IPS-18a (cell line): ENCODE results near the gene DOCK4.

Experiments used
- H3K27ac ChIP-seq: one replicate; pipeline ENCODE4 v1.5.1; 2013; ENCODE audit warnings: low read length
- H3K27me3 ChIP-seq: one replicate; pipeline ENCODE4 v1.6.1; 2013; ENCODE audit warnings: mild to moderate bottlenecking, low read length; ENCODE audit not compliant: control insufficient read depth, insufficient read depth
- H3K36me3 ChIP-seq: one replicate; pipeline ENCODE4 v1.6.1; 2013; ENCODE audit warnings: low read depth, low read length; ENCODE audit not compliant: control insufficient read depth
- H3K4me1 ChIP-seq: one replicate; pipeline ENCODE4 v1.6.1; 2013; ENCODE audit warnings: low read depth, low read length; ENCODE audit not compliant: control insufficient read depth
- H3K4me3 ChIP-seq: one replicate; pipeline ENCODE4 v1.5.1; 2013; ENCODE audit warnings: low read length
- H3K9ac ChIP-seq: one replicate; pipeline ENCODE4 v1.6.1; 2013; ENCODE audit warnings: mild to moderate bottlenecking, low read length, moderate library complexity
- H3K9me3 ChIP-seq: one replicate; pipeline ENCODE4 v1.6.1; 2013; ENCODE audit warnings: low read depth, low read length; ENCODE audit not compliant: control insufficient read depth

Gene DOCK4

DNA sequence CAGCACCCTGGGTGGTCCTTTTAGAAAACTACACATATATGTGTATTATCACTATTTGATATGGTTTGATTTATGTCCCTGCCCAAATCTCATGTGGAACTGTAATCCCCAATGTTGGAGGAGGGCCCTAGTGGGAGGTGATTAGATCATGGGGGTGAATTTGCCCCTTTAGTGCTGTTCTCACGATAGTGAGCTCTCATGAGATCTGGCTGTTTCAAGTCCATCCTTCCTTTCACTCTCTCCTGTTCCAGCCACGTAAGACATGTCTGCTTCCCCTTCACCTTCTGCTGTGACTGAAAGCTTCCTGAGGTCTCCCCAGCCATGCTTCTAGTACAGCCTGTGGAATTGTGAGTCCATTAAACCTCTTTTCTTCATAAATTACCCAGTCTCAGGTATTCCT lies 37.3 kb downstream of the DOCK4 start:
- Histone ChIP-seq H3K4me3 (no peak overlapping the region), H3K4me1 (peaks cover 7% of the 10 kb centered on the region), H3K9ac (no peak overlapping the region), H3K27me3 (no peaks in the 10 kb centered on the region), H3K9me3 (no peaks in the 10 kb centered on the region), H3K36me3 (no peaks in the 10 kb centered on the region), H3K27ac (no peak overlapping the region)

- Histone ChIP-seq H3K36me3 (no peaks in the 10 kb centered on the region), H3K9me3 (no peaks in the 10 kb centered on the region), H3K27ac (no peak overlapping the region), H3K4me1 (peaks cover 15% of the 10 kb centered on the region), H3K4me3 (no peak overlapping the region), H3K27me3 (no peaks in the 10 kb centered on the region), H3K9ac (no peak overlapping the region)
Measured at GRCh38 chr7:112167147-112167546, 39.1 kb downstream of the DOCK4 start.

GRCh38 chr7:112162784-112163506 lies 43.3 kb downstream of the DOCK4 start:
- H3K4me3 ChIP-seq: no peak overlapping the region
- H3K27me3 ChIP-seq: no peaks in the 10 kb centered on the region
- H3K9me3 ChIP-seq: no peaks in the 10 kb centered on the region
- H3K9ac ChIP-seq: no peak overlapping the region
- H3K4me1 ChIP-seq: peaks cover 38% of the 10 kb centered on the region
- H3K27ac ChIP-seq: peak overlapping the region; percentile 8
- no peaks in the 10 kb centered on the region for H3K36me3 ChIP-seq

DNA sequence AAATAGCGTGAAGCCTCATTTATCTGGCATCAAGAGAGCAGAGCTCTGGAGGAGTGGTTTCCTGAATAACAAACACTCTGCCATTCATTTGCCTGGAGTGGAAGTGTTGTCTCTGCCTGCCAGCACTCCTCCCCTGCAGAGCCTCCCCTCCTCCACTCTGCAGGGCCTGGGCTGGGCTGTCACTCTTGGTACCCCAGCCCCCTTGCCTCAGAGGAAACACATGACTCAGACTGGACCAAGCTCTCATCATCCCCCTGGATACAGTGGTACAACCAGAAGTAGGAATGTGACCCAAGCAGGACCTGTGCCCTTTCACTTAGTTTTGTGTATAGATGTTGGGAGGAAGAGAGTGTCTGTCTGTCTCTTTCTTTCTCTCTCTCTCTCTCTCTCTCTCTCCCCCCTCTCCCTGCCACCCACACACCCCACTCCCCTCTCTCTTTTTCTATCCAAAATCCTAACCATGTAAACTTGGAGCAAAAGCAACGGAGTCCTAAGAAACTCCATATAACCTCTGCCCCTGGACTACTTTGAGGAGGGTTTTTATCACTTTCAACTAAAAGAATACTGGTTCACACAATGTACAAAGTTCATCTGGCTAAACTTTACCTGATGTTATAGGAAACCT lies 43.9 kb downstream of the DOCK4 start:
- Histone ChIP-seq H3K4me3 (peak overlapping the region; percentile 36), H3K9me3 (no peaks in the 10 kb centered on the region), H3K4me1 (peaks cover 38% of the 10 kb centered on the region), H3K9ac (no peak overlapping the region), H3K36me3 (no peaks in the 10 kb centered on the region), H3K27me3 (no peaks in the 10 kb centered on the region), H3K27ac (peak overlapping the region; percentile 8)

GRCh38 chr7:112161253-112162141 lies 44.7 kb downstream of the DOCK4 start:
- Histone ChIP-seq H3K4me1 (peaks cover 38% of the 10 kb centered on the region), H3K36me3 (no peaks in the 10 kb centered on the region), H3K9ac (no peak overlapping the region), H3K27me3 (no peaks in the 10 kb centered on the region), H3K9me3 (no peaks in the 10 kb centered on the region), H3K27ac (no peak overlapping the region), H3K4me3 (peak overlapping the region; percentile 36)

- no peak overlapping the region for H3K9ac ChIP-seq
- H3K27me3 ChIP-seq: no peaks in the 10 kb centered on the region
- H3K36me3 ChIP-seq: no peaks in the 10 kb centered on the region
- no peaks in the 10 kb centered on the region for H3K9me3 ChIP-seq
- no peak overlapping the region for H3K4me3 ChIP-seq
- H3K27ac ChIP-seq: peak overlapping the region; percentile 30
- peaks cover 38% of the 10 kb centered on the region for H3K4me1 ChIP-seq
Measured at GRCh38 chr7:112160771-112161150, 45.4 kb downstream of the DOCK4 start.

DNA sequence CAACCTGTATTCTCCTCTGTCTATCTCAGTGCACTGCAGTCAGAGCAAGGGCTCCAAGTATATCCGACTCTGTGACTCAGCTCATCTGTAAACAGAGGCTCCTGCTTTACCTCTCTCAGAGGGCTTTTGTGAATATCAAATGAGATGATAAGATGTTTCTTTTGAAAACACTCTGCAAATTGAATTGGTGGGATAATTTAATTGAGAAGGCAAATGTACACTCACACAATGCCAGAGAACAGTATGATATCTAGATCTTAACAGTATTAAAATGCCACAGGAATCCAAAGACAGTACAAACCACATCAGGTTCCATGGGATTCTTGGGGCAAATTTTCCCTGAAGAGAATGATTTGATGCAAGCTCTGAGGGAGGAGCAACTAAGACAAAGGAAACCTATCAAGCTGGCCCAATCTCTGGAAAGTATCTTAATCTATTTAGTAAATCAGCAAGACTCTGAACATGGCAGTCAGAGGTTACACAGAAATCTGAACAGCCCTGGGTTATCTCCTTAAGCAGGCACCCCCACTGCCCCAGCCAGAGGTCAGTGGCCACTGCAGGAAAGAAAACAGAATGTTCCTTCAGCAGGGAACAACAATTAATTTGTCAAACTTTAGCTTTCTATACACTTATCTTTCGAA lies 45.9 kb downstream of the DOCK4 start:
- Histone ChIP-seq H3K27me3 (no peaks in the 10 kb centered on the region), H3K4me1 (peaks cover 38% of the 10 kb centered on the region), H3K9ac (no peak overlapping the region), H3K4me3 (no peak overlapping the region), H3K9me3 (no peaks in the 10 kb centered on the region), H3K36me3 (no peaks in the 10 kb centered on the region), H3K27ac (peak overlapping the region; percentile 30)

GRCh38 chr7:112159351-112159750 lies 46.8 kb downstream of the DOCK4 start:
- H3K4me3 ChIP-seq: no peak overlapping the region
- no peak overlapping the region for H3K27ac ChIP-seq
- H3K9me3 ChIP-seq: no peaks in the 10 kb centered on the region
- no peaks in the 10 kb centered on the region for H3K36me3 ChIP-seq
- H3K9ac ChIP-seq: no peak overlapping the region
- peaks cover 38% of the 10 kb centered on the region for H3K4me1 ChIP-seq
- no peaks in the 10 kb centered on the region for H3K27me3 ChIP-seq

DNA sequence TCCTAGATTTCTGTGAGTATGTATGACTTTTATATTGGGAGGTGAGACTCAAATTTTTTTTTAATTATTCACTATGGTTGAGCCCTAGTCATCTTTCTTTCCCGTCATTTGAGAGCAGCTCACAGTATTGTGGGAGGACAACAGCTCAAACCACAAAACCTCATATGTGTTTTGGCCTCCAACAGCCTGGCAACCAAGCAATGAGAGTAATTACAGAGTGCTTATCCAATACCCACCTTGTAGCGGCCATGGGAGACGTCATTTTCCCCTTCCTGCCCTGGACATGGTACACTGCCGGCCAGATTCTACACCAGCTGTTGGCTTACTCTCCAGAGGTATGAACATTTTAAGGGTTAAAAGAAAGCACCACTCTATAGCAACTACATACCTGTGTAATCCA lies 49.1 kb downstream of the DOCK4 start:
- Histone ChIP-seq H3K9ac (no peak overlapping the region), H3K27ac (no peak overlapping the region), H3K9me3 (no peaks in the 10 kb centered on the region), H3K27me3 (no peaks in the 10 kb centered on the region), H3K36me3 (no peaks in the 10 kb centered on the region), H3K4me3 (no peak overlapping the region), H3K4me1 (peaks cover 25% of the 10 kb centered on the region)

DNA sequence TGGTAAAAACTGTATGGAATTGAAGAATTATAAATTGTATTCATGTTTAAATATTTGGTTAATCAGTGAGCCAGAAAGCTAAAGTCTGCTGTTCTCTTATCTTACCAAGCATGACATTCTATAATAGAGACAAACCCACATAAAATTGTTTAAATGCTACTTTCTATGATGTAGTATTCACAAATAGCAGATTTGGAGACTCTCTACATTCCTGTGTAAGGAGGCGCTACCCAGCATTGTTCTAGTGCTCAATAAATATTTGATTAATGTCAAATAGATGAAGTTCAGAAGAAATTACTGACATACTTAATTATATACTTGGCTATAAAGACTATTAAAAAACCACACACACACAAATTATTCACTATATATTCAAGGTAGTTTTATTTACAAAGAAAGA lies 49.8 kb downstream of the DOCK4 start:
- no peaks in the 10 kb centered on the region for H3K36me3 ChIP-seq
- no peak overlapping the region for H3K27ac ChIP-seq
- H3K9ac ChIP-seq: no peak overlapping the region
- no peak overlapping the region for H3K4me3 ChIP-seq
- peaks cover 20% of the 10 kb centered on the region for H3K4me1 ChIP-seq
- H3K9me3 ChIP-seq: no peaks in the 10 kb centered on the region
- no peaks in the 10 kb centered on the region for H3K27me3 ChIP-seq

GRCh38 chr7:112154690-112155089 lies 51.5 kb downstream of the DOCK4 start:
- Histone ChIP-seq H3K36me3 (no peaks in the 10 kb centered on the region), H3K9me3 (no peaks in the 10 kb centered on the region), H3K4me1 (peaks cover 3% of the 10 kb centered on the region), H3K9ac (no peak overlapping the region), H3K27me3 (no peaks in the 10 kb centered on the region), H3K4me3 (no peak overlapping the region), H3K27ac (no peak overlapping the region)
